AG20443 (cell line): ENCODE results near the gene PNPLA2.
A peak's percentile ranks its signal among the peaks of the same experiment; 100 is the strongest.

Source experiments
- DNase-seq: peaks from one replicate; pipeline ENCODE4 v3.0.0; 2012; ENCODE audit warnings: low spot score, mixed read lengths

PNPLA2 gene

DNA sequence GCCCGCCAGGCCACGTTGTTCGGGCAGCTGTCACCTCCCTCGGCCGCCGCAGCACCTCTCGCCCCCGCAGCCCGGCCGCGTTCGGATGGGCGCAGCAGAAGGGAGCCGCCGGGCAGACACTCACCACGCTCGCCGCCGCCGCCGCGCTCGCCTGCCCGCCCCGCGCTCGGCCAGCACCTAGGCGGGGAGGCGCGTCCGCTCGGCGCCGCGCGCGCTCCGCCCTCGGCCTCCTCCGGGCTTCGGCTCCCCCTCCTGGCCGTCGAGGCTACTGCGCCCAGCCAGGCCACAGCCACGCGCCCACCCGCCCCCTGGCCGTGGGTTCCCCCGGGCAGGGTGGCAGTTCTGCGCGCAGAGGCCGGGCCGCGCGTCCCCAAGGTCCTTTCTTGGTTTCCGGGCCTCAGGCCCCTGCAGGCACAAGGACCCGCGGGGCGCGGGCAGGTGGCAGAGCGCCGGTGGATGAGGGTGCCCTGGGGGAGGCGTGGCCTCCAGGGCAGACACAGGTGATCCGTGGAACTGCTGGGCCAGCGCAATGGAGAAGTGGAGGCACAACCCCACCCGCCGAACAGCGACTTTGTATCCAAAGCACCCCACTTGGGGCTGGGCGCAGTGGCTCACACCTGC lies 20.5 kb upstream of the PNPLA2 start, which contains the start of gene SLC25A22:
SLC25A22 (minus strand) TSS at position 189 of the 621 bp plus-strand sequence. CDS start 3,275 bp downstream, outside the sequence.
- DNase-seq, result peak; percentile 94

DNA sequence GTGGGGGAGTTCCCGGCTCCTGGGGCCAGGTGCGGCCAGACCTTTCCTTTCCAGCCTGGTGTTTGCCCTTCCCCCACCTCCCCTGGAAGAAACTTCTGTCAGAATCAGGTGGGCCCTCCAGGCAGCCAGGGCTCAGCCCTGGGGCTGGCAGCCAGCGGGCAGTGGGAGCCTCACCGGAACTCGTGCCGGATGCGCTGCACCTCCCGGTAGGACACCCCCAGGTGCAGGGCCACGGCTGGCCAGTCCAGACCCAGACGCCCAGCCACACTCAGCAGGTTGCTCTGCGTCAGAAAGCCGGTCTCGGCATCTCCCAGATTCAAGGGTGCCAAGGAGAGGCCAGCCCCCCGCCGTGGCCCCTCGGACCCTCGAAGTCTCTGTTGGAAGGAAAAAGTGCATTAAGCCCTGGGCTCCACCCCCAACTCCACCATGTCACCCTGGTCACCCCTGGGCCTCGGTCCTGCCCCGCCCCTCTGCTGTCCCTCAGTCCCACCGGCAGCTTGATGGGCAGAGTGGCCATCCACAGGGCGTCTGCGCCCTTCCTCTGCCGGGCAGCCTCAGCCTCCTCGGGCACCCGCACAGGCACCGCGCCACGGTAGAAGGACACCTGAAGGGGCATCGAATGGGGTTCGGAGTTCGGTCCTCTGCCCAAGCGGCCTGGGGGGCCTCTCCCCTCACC lies 18.9 kb upstream of the PNPLA2 start:
- DNase-seq, result no peak

DNA sequence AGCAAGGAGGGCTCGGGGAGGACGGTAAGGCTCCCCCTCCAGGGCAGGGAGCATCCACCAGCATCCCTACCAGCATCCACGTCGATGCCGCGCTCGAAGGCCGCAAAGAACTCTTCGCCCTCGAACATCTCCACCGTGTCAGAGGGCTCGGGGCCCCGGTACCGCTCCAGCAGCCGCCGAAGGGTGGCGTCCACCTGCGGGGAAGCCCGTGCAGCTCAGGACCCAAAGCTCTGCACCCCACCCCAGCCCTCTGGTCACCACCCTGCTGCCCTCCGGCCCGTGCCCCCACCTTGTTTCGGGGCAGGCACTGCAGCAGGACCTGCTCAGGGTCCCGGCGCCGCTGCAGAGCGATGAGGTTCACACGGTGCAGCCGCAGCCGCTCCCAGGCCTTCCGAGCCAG lies 18.2 kb upstream of the PNPLA2 start:
- no peak for DNase-seq

DNA sequence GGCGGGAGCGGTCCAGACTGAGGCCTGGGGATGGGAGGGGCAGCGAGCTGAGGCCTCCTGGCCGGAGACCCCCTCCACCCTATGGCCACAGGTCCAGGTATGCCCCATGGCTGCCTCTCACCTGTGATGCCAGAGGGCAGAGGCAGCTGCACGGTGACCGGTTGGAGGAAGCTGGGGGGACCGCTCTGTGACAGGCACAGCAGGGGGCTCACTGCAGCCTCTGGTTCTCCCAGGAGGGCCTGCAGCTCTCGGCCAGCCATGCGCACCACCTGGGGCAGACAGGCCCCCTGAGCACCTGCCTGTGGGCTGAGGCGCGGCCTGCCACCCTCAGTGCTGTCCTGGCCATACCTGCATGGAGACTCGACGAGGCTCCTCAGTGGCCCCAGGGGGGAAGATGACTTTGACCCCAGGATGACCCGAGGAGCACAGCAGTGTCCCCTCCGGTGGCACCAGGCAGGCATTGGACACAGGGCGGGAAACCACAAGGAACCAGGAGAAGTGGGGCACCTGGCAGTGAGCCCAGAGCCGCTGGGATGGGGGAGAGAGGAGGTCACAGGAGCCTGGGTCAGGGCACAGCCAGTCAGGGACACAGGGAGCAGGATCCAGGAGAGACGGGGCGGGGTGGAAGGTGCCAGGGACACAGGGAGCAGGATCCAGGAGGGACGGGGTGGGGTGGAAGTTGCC lies 17.5 kb upstream of the PNPLA2 start:
- DNase-seq, result no peak

DNA sequence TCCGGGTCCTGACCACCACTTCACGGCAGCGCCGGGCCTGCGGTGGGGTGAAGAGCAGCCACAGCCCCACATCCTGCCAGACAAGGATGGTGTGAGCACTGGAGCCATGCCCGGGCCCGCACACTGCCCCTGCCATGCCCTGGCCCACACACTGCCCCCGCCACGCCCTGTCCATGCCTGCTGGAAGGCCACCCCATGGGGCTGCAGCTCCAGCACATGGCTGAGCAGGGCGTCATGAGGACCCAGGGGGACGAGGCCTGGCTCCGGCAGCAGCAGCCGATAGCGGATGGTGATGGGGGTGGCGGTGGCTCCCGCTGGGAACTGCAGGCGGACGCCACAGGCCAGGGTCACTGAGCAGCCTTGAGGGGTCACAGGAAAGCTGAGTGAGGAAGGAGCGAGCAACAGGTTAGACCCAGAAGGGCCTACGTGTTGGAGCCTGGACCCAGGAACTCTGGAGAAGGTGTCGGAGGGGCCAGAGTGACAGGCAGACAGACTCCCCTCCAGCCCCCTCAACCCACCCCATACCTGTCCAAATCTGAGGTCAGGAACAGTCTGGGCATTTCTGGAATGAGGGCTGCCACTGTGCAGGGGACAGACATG lies 16.6 kb upstream of the PNPLA2 start:
- DNase-seq, result no peak

DNA sequence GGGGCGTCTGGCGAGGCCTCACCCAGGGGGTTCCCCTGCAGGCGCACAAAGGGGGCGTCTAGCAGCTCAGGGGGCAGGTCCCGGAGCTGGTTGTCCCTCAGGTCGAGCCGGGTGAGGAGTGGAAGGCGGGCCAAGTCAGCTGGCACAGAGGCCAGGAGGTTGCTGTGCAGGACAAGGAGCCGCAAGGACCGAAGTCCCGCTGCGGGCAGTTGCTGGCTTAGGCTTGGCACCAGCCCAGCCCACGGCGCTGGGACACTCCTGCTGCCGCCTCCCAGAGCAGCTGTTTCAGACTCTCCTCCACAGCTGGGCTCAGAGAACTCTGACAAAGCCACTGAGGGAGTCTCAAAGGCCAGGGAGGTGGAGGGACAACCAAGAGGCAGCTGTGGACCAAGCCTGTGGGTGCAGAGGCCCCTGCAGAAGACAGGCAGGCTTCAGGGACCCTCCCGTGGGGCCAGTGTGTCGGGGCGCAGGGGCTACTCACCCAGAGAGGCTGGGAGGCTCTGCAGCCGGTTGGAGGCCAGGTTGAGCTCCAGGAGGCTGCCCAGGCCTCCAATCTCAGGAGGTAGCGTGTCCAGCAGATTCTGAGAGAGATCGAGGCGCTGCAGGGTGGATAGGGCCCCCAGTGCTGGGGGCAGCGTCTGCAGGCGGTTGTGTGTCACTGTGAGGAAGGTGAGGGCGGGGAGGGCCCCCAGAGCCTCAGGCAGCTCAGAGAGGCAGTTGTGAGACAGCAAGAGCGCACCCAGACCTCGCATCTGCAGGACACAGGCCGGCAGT lies 15.8 kb upstream of the PNPLA2 start:
- DNase-seq, result no peak

DNA sequence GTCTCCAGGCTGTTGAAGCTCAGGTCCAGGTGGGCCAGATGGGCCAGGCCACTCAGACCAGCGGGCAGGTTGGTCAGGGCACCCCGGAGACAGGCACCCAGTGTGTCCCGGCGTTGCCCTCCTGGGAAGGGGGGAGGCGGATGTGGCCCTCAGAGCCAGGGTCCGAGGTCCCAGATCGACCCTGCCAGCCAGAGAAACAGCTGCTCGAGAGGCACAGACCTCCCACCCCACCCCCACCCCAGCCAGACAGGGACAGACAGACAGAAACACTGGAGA lies 15.3 kb upstream of the PNPLA2 start:
- no peak for DNase-seq

DNA sequence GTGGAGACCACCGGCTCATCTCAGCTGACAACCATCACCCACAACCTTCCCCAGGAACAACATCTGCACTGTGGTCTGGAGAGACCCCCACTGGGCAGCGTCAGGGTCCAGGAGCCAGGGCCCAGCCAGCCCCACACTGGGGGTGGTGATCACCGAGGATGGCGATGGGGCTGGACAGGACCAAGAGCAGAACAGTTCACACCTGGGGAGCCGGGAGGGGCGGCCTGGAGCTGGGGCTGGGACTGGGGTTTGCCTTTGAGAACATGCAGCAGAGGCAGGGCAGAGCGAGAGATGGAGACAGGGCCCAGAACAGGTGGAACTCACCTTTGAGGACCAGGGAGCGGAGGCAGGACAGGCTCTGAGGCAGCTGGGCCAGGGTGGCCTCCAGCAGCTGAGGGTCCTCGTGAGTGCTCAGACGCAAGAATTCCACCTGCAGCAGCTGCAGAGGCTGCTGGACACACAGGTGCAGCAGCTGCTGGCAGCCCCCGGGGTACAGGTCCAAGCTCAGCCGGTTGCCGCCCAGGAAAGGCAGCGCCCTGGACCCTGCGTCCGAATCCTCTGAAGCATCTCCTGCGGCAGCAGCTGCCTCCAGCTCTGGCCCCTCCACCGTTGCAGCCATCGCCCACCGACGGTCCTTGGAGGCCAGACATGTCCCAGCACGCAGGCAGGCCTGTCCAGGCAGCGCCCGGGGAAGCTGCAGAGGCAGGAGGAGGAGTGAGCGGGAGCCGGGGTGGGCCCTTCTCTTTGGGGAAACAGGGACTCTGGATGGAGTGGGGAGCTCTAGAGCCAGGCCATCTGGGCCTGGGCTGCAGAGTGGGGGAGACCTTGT lies 14.7 kb upstream of the PNPLA2 start:
- peak; percentile 34 for DNase-seq

DNA sequence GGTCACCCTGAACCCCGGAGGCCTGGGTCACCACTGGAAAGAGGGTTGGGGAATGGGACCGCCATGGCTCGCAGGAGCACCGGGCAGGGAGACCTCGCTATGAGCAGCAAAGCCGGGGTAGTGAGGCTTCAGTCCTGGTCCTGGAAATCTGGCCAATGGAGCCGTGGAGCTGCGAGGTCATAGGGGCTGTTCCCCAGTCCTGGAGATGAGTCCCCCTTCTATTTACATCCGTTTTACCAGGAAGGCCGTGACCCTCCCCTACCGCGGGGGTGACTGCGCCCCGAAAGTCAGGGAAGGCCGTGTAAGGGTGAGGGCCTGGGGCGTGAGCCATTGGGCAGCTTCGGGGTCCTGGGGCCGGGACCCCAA lies 14.1 kb upstream of the PNPLA2 start:
- DNase-seq, result no peak

DNA sequence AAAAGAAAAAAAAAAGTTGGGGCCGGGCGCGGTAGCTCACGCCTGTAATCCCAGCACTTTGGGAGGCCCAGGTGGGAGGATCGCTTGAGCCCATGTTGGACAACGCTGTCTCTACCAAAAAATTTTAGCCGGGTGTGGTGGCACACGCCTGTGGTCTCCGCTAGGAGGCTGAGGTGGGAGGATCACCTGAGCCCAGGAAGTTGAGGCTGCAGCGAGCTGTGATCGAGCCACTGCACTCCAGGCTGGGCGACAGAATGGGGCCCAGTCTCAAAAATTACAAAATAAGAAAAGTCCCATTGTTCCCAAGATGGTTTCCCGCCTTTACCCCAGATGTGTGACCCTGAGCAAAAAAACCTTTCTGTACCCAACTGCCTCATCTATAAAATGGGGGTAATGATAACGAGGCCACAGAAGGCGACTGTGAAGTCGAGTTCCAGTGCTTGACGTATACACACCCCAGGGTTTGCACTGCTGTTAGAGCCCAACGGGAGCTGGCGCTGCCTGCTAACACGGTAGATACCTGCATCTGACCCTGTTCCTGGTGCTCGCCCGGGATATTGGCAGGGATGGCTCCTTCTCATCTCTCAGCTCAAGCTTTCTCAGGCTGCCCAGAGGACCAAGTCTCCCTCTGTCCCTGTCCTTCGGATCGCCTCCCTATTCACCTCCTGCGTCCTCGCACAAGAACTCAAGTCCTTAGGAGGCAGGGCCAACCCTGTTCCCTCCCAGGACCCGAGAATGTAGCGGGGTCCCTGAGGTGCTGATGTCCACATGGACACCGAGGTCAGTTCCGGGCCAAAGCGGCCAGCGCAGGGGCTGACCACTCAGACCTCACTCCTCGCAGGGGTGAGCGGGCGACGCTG lies 10.1 kb upstream of the PNPLA2 start:
- peak; percentile 88 for DNase-seq

DNA sequence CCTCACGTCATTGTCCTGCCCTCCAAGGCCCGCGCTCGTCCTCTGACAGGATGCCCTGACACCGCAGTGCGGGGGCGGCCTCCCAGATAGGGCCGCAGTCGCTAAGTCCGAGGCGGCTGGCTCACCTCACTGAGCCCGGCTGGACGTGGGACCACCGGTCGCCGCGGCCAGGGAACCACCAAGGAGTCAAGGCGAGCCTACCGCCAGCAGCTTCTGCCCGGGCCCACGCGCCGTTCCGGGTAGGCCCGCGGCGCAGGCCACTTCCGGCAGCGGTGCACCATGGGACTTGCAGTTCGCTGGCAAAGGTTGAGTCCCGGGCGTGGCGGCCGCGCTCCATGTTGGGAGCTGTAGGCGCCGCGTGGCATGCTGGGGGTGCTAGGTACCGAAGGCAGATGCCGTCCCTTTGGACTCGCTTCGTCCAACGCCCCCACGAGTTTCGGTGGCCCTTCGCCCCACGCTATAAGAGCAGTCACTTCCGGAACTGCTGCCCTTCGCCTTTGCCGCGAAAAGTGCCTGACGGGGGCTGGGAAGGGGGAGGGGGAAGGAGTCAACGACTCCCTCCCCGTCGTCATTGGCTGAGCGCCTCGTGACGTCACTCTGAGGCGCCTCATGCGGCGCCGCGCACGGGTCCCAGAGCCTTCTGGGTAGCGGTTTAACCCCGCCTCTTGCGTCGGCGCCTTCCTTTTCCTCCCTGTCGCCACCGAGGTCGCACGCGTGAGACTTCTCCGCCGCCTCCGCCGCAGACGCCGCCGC lies 9.3 kb upstream of the PNPLA2 start, which contains the start of gene RPLP2:
RPLP2 (plus strand) TSS at position 681 of the 753 bp plus-strand sequence. CDS start 268 bp downstream, outside the sequence.
- peak; percentile 95 for DNase-seq

DNA sequence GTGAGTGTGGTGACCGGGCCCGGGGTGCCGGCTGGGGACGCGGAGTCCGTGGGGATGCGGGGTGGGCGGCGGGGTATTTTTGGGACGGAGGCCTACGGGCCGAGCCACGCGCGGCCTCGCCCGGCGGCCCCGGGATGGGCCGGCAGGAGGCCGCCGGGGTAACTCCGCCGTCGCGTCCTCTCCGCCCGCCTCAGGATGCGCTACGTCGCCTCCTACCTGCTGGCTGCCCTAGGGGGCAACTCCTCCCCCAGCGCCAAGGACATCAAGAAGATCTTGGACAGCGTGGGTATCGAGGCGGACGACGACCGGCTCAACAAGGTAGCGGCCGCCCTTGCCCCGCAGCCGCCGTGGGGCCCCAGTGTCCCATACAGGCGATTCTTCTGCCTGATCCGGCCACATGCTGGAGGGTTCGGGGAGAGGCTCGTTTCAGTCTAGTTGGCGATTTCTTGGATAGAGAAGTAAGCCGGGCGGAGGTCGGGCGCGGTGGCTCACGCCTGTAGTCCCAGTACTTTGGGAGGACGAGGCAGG lies 8.6 kb upstream of the PNPLA2 start:
- DNase-seq, result no peak

DNA sequence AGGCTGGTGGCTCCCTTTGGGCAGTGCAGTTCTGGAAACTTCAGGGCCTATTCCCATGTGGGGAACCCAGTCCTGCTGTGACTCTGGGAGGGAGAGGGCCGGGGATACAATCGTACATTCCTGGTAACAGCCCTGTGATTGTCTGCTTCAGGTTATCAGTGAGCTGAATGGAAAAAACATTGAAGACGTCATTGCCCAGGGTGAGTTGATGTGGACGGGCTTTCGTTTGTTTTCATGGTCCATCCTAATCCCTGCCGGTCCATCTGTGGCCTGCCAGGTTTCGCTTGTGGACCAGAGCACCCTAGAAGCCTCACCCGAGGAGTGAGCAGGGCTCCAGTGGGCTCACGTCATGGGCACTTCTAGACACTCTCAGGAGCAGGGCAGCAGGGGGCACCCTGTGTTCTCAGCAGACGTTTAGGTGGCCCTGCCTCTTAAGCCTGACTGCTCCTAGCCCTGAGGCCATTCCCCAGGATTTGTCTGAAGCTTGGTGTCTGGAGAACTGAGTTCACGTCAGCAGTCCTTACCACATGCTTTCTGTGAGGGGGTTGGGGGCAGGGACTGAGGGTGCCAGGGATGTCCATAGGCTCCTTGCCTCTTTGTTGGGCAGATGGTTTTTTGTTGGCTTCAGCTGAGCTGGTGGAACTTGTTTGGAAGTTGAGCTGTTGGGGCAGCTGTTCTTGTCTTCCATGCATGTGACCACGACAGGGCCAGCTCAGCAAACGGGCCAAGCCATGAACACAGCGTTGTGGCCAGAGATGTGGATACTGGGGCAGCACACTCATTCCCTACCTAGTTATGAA lies 7.1 kb upstream of the PNPLA2 start:
- no peak for DNase-seq

DNA sequence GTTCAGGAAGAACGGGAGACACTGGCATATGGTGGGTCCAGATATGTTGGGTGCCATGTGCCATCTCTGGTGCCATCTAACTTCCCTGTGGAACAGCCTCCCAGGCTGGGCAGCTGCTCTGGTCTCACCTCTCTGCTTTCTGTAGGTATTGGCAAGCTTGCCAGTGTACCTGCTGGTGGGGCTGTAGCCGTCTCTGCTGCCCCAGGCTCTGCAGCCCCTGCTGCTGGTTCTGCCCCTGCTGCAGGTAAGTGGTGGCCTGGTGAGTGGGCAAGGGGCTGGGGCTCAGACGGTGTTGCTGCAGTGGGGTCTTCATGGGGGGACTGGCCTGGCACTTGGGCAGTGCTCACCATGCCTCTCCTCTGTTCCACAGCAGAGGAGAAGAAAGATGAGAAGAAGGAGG lies 6.3 kb upstream of the PNPLA2 start:
- no peak for DNase-seq

DNA sequence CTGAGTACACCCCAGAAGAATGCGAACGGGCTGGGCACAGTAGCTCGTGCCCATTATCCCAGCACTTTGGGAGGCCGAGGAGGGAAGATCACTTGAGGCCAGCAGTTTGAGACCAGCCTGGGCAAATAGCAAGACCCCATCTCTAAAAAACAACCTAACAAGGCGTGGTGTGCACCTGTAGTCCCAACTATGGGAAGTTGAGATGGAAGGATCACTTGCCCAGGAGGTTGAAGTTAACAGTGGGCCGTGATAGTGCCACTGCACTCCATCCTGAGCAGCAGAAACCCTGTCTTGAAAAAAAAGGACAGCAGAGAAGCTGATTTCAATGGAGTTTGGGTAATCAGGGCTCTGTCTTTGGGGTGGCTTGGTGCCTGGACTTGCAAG lies 5.7 kb upstream of the PNPLA2 start:
- DNase-seq, result no peak

DNA sequence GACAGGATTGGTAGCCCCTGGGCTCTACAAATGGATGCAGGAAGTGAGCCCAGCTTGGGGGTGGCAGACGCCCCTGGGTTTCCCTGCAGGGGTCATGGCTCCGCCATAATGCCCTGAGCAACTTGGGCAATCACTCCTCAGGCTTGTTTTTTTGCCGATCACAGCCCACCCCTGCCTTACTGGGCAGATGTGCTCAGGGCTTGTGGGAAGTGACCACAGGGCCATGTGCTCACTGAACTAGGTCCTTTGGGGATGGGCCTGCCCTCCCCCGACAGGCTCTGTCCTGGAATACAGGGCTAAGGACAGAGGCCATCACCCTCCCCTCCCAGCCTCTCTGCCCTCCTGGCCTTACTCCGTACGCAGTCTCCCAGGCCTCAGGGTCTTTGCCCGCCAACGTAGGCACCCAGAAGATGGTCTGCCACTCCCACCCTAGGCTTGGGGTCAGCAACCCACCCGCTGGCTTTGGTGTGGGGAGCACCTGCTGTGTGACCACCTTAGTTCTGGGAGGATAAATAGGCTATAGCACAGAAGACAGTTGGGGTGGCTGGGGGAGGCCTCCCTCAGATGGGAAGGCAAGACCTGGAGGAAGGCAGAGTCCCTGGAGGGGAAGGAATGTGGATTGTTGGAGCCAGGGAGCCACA lies 5.1 kb upstream of the PNPLA2 start:
- no peak for DNase-seq

DNA sequence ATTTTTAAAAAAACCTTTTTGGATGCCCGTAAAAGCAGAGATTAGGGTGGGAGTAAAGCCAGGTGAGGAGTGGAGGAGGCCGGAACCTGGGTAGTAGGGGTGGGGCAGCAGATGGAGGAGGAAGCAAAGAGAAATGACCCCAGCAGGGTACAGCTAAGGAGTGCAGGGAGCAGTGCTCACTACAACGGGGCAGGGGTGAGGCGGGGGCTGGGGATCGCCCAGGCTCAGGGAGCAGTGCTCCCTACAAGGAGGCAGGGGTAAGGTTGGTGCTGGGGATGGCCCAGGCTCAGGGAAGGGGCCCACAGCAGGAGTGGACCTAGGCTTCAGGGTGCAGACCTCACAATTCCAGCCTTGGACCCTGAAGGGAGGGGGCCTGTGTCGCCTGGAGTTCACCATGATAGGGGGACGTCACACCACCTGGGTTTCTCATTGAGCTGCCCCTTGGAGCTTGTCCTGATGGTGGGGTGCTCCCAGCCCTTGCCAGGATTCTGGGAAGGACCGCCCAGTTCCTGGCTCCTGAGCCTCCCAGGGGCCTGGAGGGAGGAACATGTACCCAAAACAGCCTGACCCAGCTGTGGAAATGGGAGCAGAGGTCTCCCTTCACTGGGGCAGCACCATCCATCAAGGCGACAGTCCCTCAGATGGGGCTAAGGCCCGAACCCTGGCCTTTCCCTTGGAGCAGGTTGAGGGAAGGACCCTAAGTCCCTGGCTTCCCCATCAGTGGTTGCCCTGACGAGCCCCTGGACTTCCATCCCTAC lies 2.9 kb upstream of the PNPLA2 start:
- DNase-seq, result no peak

DNA sequence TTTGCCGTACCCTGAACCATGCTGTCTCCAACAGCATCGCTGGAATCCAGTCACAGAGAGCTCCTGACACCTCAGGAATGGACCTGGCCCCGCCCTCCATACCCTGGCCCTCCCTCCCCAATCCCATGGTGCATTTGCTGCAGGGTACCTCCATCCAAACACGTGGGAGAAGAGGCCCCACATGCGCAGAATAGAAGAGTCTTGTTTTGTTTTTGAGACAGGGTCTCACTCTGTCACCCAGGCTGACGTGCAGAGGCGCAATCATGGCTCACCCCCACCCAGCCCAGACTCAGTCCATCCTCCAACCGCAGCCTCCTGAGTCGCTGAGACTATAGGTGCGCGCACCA lies 2.3 kb upstream of the PNPLA2 start:
- DNase-seq, result no peak
